Esophagus squamous epithelium (tissue), 5 donors: ENCODE measurements around the gene FAF2. TPM values are rescaled to one million over a fixed set of nuclear protein-coding genes. Genes with fewer than 3 reads are reported as not detected.

Source experiments
- DNase-seq: peaks from one replicate; lab custom pipeline; 2025; lab: John Stamatoyannopoulos, UW
- H3K27ac ChIP-seq, 4 donors: fragments of 200-600 bp; sonication (generic); one replicate each; pipeline ENCODE4 v1.5.1; 2016 to 2019; ENCODE audit warnings: mild to moderate bottlenecking in 1 of 4
- H3K27me3 ChIP-seq, 4 donors: fragments of 200-600 bp; sonication (generic); 1 replicate in 3 of 4; 2 replicates in 1 of 4; pipeline versions ENCODE4 v1.5.1 to v1.6.0; 2017 to 2021; ENCODE audit warnings: antibody characterized with exemption in 1 of 4
- H3K36me3 ChIP-seq, 3 donors: fragments of 200-600 bp; sonication (generic); one replicate each; pipeline ENCODE4 v1.5.1; 2016 to 2019
- H3K4me1 ChIP-seq, 3 donors: fragments of 200-600 bp; sonication (generic); one replicate each; pipeline ENCODE4 v1.5.1; 2017 to 2019
- H3K4me3 ChIP-seq, 4 donors: fragments of 200-600 bp; sonication (generic); 1 replicate in 3 of 4; 2 replicates in 1 of 4; pipeline ENCODE4 v1.5.1; 2016 to 2019; ENCODE audit warnings: mild to moderate bottlenecking in 2 of 4, moderate library complexity in 1 of 4
- H3K9me3 ChIP-seq, 3 donors: fragments of 200-600 bp; sonication (generic); one replicate each; pipeline ENCODE4 v1.5.1; 2016 to 2019
- CTCF ChIP-seq, 6 experiments: fragments of 450-650 bp in 4 of 6; fragments of 200-600 bp in 2 of 6; sonication (generic) in 2 of 6; IDR thresholded peaks; one replicate each; pipeline ENCODE4 v1.5.1; 2016 to 2019; ENCODE audit warnings: antibody characterized with exemption in 6 of 6, mild to moderate bottlenecking in 4 of 6, moderate library complexity in 4 of 6
- POLR2A ChIP-seq, 4 donors: fragments of 450-650 bp; IDR thresholded peaks; one replicate each; pipeline ENCODE4 v1.6.1; 2017; ENCODE audit warnings: antibody characterized with exemption in 4 of 4, mild to moderate bottlenecking in 4 of 4, moderate library complexity in 3 of 4
- WGBS, 2 donors: methylation state at CpG; one replicate each; pipeline ENCODE4 v1.1.5; 2018; 5-methylcytosine and 5-hydroxymethylcytosine counted together
- intact Hi-C: fragments of 100-400 bp; cut with DNase I; formaldehyde crosslinking; loops from one replicate; pipeline ENCODE4 v1.15.0; 2022
- total RNA-seq, 4 donors: library from RNA; depleted of rRNA; stranded (reverse); fragments of >200 nt; gene quantifications; one replicate each; pipeline ENCODE4 v1.1.0, GENCODE V29; 2016
- donor health status: DM: yes; HTN: yes; CAD: no.

The FAF2 gene
- total RNA-seq, 4 donors from 2014 or later: 18.5 to 27.0 (median 24.7) TPM

- WGBS, 2 donors: 72 to 76% methylated on average over 5 of the region's 5 CpGs
- H3K27ac ChIP-seq: no peak overlapping the region
- H3K27me3 ChIP-seq: peaks cover 0 to 13% (median 0%) of the 10 kb centered on the region in 4 donors
- intact Hi-C loops: no loop called here
- DNase-seq: no peak
- no peaks in the 10 kb centered on the region for H3K9me3 ChIP-seq
- H3K36me3 ChIP-seq: no peaks in the 10 kb centered on the region
- TF ChIP-seq POLR2A (IDR thresholded peaks at IDR 0.05) (no peak), CTCF (IDR thresholded peaks at IDR 0.05) (no peak)
- H3K4me3 ChIP-seq: no peak overlapping the region
- H3K4me1 ChIP-seq: peaks cover 16 to 23% (median 16%) of the 10 kb centered on the region in 3 donors
Measured at GRCh38 chr5:176444742-176445141, 3.4 kb upstream of the FAF2 start.

GRCh38 chr5:176446028-176446665 lies 2.0 kb upstream of the FAF2 start:
- H3K36me3 ChIP-seq: no peaks in the 10 kb centered on the region
- DNase-seq: no peak
- peaks cover 16 to 36% (median 18%) of the 10 kb centered on the region in 3 donors for H3K4me1 ChIP-seq
- no peak overlapping the region for H3K4me3 ChIP-seq
- 86 to 88% methylated on average over 9 of the region's 9 CpGs for WGBS, 2 donors
- H3K9me3 ChIP-seq: no peaks in the 10 kb centered on the region
- peaks cover 0 to 9% (median 0%) of the 10 kb centered on the region in 4 donors for H3K27me3 ChIP-seq
- intact Hi-C loops: no loop called here
- no peak overlapping the region for H3K27ac ChIP-seq
- no peak for TF ChIP-seq CTCF (IDR thresholded peaks at IDR 0.05)
- TF ChIP-seq POLR2A (IDR thresholded peaks at IDR 0.05): no peak

- Histone ChIP-seq H3K27me3 (no peaks in the 10 kb centered on the region), H3K9me3 (no peaks in the 10 kb centered on the region), H3K4me3 (peak overlapping the region; percentile 78 to 99 (median 96)), H3K27ac (peak overlapping the region; percentile 93 to 100 (median 98)), H3K4me1 (peaks cover 16 to 43% (median 18%) of the 10 kb centered on the region in 3 donors), H3K36me3 (peaks cover 0 to under 1% (median 0%) of the 10 kb centered on the region in 3 donors)
- 16 to 17% methylated on average over 23 to 27 of the region's 27 CpGs for WGBS, 2 donors
- no peak for DNase-seq
- intact Hi-C loops: no loop called here
- TF ChIP-seq CTCF (IDR thresholded peaks at IDR 0.05) (no peak), POLR2A (IDR thresholded peaks at IDR 0.05) (no peak)
Measured at GRCh38 chr5:176446884-176447590, 1.1 kb upstream of the FAF2 start.

- intact Hi-C loops: no loop called here
- Histone ChIP-seq H3K27ac (peak overlapping the region; percentile 93 to 100 (median 98)), H3K4me1 (peaks cover 16 to 46% (median 18%) of the 10 kb centered on the region in 3 donors), H3K4me3 (peak overlapping the region; percentile 78 to 99 (median 96)), H3K9me3 (no peaks in the 10 kb centered on the region), H3K27me3 (no peaks in the 10 kb centered on the region), H3K36me3 (peaks cover 0 to 6% (median 0%) of the 10 kb centered on the region in 3 donors)
- no peak for DNase-seq
- 0 to 1% methylated on average over 13 to 20 of the region's 34 CpGs for WGBS, 2 donors
- TF ChIP-seq POLR2A (IDR thresholded peaks at IDR 0.05) (no peak), CTCF (IDR thresholded peaks at IDR 0.05) (no peak)
Measured at GRCh38 chr5:176447591-176447977, 601 bp upstream of the FAF2 start.

- H3K4me3 ChIP-seq: no peak overlapping the region
- DNase-seq: no peak
- WGBS, 2 donors: 82 to 83% methylated on average over 1 of the region's 1 CpG
- TF ChIP-seq CTCF (IDR thresholded peaks at IDR 0.05) (no peak), POLR2A (IDR thresholded peaks at IDR 0.05) (no peak)
- no peaks in the 10 kb centered on the region for H3K27me3 ChIP-seq
- peaks cover 0 to 28% (median 7%) of the 10 kb centered on the region in 3 donors for H3K36me3 ChIP-seq
- peaks cover 16 to 46% (median 18%) of the 10 kb centered on the region in 3 donors for H3K4me1 ChIP-seq
- intact Hi-C loops: no loop called here
- H3K9me3 ChIP-seq: no peaks in the 10 kb centered on the region
- no peak overlapping the region for H3K27ac ChIP-seq
Measured at GRCh38 chr5:176450077-176450476, 1.9 kb downstream of the FAF2 start.
